ENCODE data around the gene YLPM1. TPM values are rescaled to one million over a fixed set of nuclear protein-coding genes. Genes with fewer than 3 reads are reported as not detected.

Gene YLPM1
- total and polyA plus RNA-seq, 10 of the 15 experiments (the other 5 are each of a cell fraction or from before 2014, with no cell fraction given) = 11.1 to 48.2 (median 18.0) TPM

DNA sequence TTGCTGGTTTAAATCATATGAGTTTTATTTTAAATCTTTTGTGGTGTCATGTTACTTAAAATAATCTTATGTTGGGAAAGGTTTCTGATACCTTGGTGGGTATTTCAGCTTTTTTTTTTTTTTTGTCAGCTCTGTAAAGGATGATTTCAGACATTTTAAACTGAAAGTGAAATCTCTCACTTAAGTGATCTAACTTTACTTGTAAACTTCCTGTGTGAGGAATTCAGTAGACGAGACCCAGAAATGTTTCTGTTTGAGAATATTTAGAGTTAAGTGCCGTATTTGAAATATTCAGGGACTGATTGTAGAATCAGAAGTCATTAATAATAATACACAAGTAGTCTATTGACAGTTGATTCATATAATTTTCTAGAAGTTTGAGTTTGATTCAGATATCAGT is 75.0 kb downstream of the YLPM1 start:
- no peaks in the 10 kb centered on the region for H3K9me3 ChIP-seq (replicated peaks; ENCODE audit: control insufficient read depth, insufficient read depth, low read length)
- no peak for TF ChIP-seq BACH1 (IDR thresholded peaks at IDR 0.05; ENCODE audit: borderline replicate concordance)
- 0 out of 2 replicates have a peak, but pooled peaks have one; percentile 40 for TF ChIP-seq ASH2L (IDR thresholded peaks at IDR 0.05; ENCODE audit: borderline replicate concordance, low read depth)
- TF ChIP-seq, protein P1, sequence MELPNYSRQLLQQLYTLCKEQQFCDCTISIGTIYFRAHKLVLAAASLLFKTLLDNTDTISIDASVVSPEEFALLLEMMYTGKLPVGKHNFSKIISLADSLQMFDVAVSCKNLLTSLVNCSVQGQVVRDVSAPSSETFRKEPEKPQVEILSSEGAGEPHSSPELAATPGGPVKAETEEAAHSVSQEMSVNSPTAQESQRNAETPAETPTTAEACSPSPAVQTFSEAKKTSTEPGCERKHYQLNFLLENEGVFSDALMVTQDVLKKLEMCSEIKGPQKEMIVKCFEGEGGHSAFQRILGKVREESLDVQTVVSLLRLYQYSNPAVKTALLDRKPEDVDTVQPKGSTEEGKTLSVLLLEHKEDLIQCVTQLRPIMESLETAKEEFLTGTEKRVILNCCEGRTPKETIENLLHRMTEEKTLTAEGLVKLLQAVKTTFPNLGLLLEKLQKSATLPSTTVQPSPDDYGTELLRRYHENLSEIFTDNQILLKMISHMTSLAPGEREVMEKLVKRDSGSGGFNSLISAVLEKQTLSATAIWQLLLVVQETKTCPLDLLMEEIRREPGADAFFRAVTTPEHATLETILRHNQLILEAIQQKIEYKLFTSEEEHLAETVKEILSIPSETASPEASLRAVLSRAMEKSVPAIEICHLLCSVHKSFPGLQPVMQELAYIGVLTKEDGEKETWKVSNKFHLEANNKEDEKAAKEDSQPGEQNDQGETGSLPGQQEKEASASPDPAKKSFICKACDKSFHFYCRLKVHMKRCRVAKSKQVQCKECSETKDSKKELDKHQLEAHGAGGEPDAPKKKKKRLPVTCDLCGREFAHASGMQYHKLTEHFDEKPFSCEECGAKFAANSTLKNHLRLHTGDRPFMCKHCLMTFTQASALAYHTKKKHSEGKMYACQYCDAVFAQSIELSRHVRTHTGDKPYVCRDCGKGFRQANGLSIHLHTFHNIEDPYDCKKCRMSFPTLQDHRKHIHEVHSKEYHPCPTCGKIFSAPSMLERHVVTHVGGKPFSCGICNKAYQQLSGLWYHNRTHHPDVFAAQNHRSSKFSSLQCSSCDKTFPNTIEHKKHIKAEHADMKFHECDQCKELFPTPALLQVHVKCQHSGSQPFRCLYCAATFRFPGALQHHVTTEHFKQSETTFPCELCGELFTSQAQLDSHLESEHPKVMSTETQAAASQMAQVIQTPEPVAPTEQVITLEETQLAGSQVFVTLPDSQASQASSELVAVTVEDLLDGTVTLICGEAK (IDR thresholded peaks at IDR 0.05; ENCODE audit: borderline replicate concordance) = peak; percentile 71; the same call in 1 of the 2 replicates
- no peak for TF ChIP-seq SRF (IDR thresholded peaks at IDR 0.05; ENCODE audit: low read depth in 2 of 2, low read length in 2 of 2)
- peak; percentile 91 for TF ChIP-seq ZNF384 (IDR thresholded peaks at IDR 0.05; ENCODE audit: borderline replicate concordance, low read depth, low read length)
- TF ChIP-seq, protein P2, sequence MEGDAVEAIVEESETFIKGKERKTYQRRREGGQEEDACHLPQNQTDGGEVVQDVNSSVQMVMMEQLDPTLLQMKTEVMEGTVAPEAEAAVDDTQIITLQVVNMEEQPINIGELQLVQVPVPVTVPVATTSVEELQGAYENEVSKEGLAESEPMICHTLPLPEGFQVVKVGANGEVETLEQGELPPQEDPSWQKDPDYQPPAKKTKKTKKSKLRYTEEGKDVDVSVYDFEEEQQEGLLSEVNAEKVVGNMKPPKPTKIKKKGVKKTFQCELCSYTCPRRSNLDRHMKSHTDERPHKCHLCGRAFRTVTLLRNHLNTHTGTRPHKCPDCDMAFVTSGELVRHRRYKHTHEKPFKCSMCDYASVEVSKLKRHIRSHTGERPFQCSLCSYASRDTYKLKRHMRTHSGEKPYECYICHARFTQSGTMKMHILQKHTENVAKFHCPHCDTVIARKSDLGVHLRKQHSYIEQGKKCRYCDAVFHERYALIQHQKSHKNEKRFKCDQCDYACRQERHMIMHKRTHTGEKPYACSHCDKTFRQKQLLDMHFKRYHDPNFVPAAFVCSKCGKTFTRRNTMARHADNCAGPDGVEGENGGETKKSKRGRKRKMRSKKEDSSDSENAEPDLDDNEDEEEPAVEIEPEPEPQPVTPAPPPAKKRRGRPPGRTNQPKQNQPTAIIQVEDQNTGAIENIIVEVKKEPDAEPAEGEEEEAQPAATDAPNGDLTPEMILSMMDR (IDR thresholded peaks at IDR 0.05 in 2 of 3, conservative IDR thresholded peaks at IDR 0.05 in 1 of 3; ENCODE audit: control insufficient read depth in 2 of 3, extremely low read depth in 1 of 3, insufficient read depth in 1 of 3, low read depth in 3 of 3, low read length in 3 of 3) = no peak
- TF ChIP-seq, protein P3, sequence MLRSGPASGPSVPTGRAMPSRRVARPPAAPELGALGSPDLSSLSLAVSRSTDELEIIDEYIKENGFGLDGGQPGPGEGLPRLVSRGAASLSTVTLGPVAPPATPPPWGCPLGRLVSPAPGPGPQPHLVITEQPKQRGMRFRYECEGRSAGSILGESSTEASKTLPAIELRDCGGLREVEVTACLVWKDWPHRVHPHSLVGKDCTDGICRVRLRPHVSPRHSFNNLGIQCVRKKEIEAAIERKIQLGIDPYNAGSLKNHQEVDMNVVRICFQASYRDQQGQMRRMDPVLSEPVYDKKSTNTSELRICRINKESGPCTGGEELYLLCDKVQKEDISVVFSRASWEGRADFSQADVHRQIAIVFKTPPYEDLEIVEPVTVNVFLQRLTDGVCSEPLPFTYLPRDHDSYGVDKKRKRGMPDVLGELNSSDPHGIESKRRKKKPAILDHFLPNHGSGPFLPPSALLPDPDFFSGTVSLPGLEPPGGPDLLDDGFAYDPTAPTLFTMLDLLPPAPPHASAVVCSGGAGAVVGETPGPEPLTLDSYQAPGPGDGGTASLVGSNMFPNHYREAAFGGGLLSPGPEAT (IDR thresholded peaks at IDR 0.05; ENCODE audit: low read depth) = peak; percentile 29; the same call in 1 of the 2 replicates
- peak; percentile 80 for TF ChIP-seq ATF7 (IDR thresholded peaks at IDR 0.05; ENCODE audit: low read depth)
- 0 out of 4 replicates have a peak, but pooled peaks of 1 of the 2 experiments have one; percentile 18 for TF ChIP-seq BHLHE40 (IDR thresholded peaks at IDR 0.05; ENCODE audit: borderline replicate concordance in 1 of 2, low read depth in 2 of 2, low read length in 1 of 2)
- TF ChIP-seq CHD1 (IDR thresholded peaks at IDR 0.05; ENCODE audit: low read depth, low read length) = no peak
- no peak for TF ChIP-seq NFYB (IDR thresholded peaks at IDR 0.05; ENCODE audit: insufficient read depth, low read depth, low read length)
- TF ChIP-seq ATF2 (IDR thresholded peaks at IDR 0.05; ENCODE audit: low read length) = no peak
- H4K20me1 ChIP-seq (ENCODE audit: control insufficient read depth, insufficient read depth) = no peaks in the 10 kb centered on the region
- peak overlapping the region; percentile 41; the same call in 1 of the 2 replicates for H3K27ac ChIP-seq (ENCODE audit: control insufficient read depth, insufficient read depth)
- CTCF ChIA-PET = interaction anchor here (1.7 to 10.6 kb wide), 3 partner anchors 20 to 229 kb away, joined by 7 to 106 read pairs (median 11); partner anchors contain the start of gene YLPM1
- H2AFZ ChIP-seq (ENCODE audit: control insufficient read depth, low read depth, low read length) = no peak overlapping the region
- in situ Hi-C loops (cut with MboI) (no loop called here), intact Hi-C loops (cut with micrococcal nuclease; ENCODE audit: unreplicated experiment) (no loop called here)
- DNase-seq (ENCODE audit: low read depth, low spot score) = no peak
- SMC1A ChIA-PET (ENCODE audit: uncharacterized antibody, unreplicated experiment) = interaction anchor here (0.6 to 1.5 kb wide), 8 partner anchors 11 to 1078 kb away, joined by 3 to 5 read pairs (median 3); no protein-coding TSS in a partner anchor
- H3K27me3 ChIP-seq (replicated peaks in 1 of 2; ENCODE audit: control insufficient read depth in 2 of 2, insufficient read depth in 2 of 2, low read length in 1 of 2) = no peaks in the 10 kb centered on the region
- H3K79me2 ChIP-seq (ENCODE audit: control insufficient read depth, insufficient read depth, low read length) = no peaks in the 10 kb centered on the region
- RAD21 ChIA-PET (ENCODE audit: unreplicated experiment) = no interaction called here
- WGBS (ENCODE audit: insufficient coverage, insufficient replicate concordance, low lambda C conversion rate, missing lambda C conversion rate) = 0% methylated on average over 2 of the region's 2 CpGs
- no peak for ATAC-seq
- no TSS peak for BruUV-seq (replicated peaks)
- POLR2A ChIA-PET = interaction anchor here (0.6 to 0.7 kb wide), 8 partner anchors 78 to 825 kb away, joined by 3 to 8 read pairs (median 4); no protein-coding TSS in a partner anchor
- H3K4me3 ChIP-seq = peak overlapping the region; percentile 12; the same call in 1 of the 2 replicates
- FAIRE-seq = no peak
- no peaks in the 10 kb centered on the region; a peak in 1 of 4 replicates for H3K36me3 ChIP-seq (ENCODE audit: control insufficient read depth in 2 of 2, insufficient read depth in 2 of 2, low read length in 1 of 2)
- peak overlapping the region; percentile 57 for H3K4me2 ChIP-seq (ENCODE audit: control insufficient read depth, insufficient read depth)
- peaks cover 61% of the 10 kb centered on the region for H3K4me1 ChIP-seq (ENCODE audit: control insufficient read depth, insufficient read depth, low read length)
- H3K9ac ChIP-seq (ENCODE audit: control insufficient read depth, insufficient read depth, low read length) = no peak overlapping the region; the same call in 1 of the 2 replicates
